HUDEP-2 (cell line): ENCODE results near the gene GGTA1.
"Not testable (repeated sequence)": the region's sequence is repeated elsewhere in the genome, so short reads cannot be mapped to it uniquely, and the experiment has no call there.

ENCODE experiments used
- DNase-seq, 76 experiments: peaks; one replicate each; lab custom pipeline; 2025; ENCODE audit not compliant: unreplicated experiment in 76 of 76; lab: John Stamatoyannopoulos, UW

Gene GGTA1

DNA sequence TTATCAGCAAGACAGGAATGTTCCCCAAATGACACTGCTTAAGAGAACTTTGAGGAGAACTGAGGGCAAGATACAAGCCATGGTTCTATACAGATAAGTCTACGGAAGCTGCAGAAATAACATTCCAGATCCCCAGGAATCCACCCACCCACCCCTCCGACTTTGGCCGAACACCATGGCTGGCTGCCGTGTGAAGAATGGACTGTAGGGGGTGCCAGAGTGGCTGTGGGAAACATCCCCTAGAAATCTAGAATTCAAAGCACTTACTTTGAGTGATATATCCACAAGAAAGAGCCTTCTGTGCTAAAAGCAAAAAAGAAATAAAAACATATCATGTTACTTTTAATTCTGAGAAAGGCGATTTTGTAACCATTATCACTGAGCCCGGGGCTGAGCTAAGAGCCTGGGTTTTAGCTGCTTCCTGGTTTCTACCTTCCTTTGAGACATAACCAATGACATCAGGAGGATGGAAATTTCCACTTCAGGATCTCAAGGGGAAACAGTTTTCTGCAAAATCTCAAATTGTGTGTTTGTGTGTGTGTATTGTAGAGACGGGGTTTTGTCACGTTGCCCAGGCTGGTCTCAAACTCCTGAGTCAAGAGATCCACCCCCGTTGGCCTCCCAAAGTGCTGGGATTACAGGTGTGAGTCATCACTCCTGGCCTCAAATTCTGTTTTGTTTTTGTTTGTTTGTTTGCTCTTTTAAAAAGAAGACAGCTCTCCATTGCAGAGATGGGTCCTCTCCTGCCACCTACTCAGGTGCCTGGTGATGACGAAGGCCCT lies 36.4 kb downstream of the GGTA1 start:
- peak in 15 of 76 experiments; percentile 2 to 23 (median 10) for DNase-seq

DNA sequence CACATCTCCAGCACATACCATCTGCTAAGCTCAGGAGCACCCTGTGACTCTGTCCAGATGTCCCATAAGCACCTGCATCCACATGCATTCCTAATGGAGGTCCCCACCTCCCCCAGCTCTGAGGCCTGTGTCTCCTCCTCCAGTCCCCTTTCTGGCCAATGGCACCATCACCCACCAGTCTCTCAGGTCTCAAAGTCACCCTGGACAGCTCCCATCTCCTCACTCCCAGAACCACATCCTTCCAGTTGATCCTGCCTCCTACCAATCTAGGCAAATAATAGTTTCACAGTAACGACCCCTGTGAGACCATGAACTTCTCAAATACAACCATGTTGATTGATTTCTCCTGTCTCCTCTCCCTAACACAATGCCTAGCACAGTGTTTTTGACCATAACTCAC lies 40.1 kb downstream of the GGTA1 start:
- no peak for DNase-seq

DNA sequence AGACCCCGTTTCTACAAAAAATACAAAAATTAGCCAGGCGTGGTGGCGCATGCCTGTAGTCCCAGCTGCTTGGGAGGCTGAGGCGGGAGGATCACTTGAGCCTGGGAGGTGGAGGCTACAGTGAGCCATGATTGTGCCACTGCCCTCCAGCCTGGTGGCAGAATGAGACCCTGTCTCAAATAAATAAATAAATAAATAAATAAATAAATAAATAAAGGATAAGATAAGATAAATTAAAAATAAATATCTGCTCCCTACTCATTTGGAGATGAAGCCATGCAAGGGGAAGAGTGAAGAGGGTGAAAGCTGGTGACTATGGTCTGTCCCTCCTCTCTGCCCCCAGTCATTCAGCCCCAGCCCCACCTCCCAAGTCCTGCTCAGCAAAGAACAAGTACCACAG lies 41.2 kb downstream of the GGTA1 start:
- DNase-seq = not testable (repeated sequence)

DNA sequence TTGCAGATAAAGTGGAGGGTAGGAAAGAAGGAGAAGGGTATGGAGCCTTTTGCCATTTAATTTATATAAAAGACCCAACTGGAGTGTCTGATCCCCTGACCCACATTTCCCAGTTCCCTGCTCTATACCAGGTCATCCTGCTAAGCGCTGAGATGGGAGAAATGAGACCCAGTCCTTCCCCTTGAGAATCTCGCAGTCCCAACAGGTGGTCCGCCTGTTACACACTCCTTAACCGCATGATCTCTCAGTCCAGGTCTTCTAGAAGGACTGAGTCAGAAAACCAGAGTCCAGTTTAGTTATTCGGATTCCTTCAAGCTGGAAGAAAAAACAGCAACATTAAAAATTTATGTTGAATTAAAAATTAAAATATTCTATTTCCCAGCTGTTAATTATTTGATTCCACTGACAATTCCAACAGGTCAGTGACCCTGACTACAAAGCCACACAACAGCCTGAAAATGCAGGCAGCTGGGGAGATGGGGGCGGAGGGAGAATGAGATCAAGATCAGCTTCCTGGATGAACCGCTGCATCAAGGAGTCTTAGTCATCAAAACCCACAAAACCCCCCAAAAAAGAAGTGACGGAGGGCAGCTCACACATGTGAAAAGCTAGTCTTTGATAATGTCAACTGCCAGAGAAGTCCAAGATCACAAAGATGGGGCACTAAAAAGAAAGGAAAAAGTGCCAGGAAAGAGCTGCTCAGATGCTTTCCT lies 44.0 kb downstream of the GGTA1 start:
- DNase-seq = peak in 10 of 76 experiments; percentile 2 to 41 (median 8)

DNA sequence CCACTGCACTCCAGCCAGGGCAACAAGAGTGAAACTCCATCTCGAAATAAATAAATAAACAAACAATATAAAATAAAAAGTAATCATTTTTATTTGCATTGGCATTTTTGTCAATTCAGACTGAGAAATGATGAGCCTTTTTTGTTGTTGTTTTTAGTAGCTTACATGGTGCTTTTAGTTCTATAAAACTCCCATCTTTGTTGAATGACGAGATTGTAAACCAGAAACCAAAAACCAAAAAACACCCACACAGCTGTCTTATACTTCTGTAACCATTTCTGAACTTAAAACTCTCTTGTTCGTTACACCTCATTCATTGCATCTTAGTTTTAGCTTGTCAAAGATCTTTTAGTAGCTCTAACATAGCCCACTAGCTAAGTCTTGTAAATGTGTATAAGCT lies 44.7 kb downstream of the GGTA1 start:
- DNase-seq = no peak

DNA sequence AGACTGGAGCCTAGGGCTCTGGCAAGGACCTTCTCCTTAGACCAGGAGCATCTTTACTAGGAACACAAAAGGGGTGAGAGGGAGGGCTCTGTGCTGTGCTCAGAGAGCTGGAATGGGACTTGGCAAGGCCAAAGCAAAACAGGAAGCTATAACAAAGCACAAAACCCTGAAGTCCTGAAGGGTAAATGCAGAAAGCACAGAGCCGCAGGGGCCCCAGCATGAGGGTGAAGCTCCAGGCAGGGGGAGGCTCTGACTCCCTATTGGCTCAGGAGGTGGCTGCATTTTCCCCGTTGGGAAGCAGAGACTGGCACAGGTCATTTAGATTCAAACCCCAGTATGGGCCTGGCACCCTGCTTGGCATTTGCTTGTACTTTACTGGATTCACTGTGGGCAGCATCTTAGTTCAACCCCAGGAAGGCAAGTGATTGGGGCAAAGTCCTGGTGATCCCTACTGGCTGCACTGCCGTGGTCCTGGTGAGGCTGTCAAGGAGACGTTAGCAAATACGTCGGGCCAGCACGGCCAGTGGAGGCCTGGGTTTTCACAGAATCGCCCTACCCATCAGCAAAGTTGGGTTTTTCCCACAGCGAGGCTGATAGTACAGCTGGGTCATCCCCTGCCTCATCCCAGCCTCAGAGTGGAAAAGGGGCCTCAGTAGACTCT lies 46.3 kb downstream of the GGTA1 start:
- no peak for DNase-seq

DNA sequence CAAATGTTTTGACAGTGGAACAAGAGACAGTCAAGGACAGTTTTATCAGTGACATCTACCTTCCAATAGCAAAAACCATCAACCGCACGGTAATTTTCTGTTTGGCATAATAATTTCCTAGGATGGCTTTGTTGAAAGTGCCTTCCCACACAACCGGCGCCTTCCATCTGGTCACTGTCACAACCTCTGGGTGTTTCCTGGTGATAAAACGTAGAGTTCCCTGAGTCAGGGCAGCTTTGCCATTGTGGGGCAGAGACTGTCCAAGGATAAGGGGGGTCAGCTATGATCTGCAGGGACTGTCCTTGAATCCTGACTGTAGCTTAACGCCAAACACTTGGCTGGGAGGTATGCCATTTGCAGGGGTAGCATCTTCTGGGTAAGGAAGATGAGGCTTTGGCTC lies 47.6 kb downstream of the GGTA1 start:
- DNase-seq = no peak

DNA sequence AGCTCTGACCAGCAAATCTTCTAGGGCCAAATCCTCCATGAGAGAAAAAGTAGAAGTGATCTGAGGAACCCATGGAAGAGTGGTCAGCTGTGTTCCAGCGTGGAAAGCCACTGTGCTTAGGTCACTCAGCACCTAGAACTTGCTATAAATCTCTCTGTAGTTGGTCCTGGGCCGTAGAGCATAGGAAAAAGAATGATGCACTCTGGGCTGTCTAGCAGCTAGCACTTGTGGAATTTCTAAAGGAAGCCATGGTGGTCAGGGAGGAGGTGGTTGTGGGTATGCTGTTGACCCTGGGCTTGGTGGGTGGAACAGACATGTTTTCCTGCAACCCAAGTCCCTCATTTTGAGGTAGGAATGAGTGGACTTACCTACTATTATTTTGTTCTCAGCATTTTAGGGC lies 48.1 kb downstream of the GGTA1 start:
- no peak for DNase-seq

DNA sequence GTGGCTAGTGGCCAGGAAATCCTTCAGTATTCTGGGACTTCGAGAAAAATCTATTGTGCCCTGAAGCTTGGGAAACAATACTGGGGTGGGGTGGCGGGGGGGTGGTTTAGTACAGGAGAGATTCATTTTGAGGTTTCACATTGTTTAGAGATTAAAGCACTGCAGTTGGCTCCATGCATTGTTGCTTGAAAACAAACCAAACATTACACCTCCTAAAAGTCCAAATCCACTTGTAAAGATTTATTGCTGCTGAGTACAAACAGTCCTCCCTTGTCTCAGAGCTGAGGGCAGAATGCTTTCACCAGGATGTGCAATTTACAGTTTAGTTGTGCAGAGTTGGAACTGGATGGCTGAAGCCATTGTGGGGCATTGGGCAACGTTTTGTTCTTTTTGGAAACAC lies 49.4 kb downstream of the GGTA1 start:
- DNase-seq = no peak

DNA sequence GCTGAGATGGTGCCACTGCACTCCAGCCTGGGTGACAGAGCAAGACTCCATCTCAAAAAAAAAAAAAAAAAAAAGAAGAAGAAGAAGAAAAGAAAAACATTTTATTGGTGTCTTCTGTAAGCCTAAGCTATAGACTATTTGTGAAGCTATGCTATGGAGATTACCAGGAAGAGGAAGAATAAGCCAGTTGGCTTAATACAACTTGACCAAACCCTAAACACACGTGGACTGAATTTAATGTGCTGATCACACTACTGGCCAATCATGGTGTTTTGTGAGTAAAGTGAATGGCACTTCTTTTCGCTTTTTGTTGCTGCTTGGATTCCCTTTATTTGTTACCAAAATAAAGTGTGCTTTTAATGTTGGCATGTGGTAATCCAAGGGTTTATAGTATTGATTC lies 49.9 kb downstream of the GGTA1 start:
- DNase-seq = no peak

DNA sequence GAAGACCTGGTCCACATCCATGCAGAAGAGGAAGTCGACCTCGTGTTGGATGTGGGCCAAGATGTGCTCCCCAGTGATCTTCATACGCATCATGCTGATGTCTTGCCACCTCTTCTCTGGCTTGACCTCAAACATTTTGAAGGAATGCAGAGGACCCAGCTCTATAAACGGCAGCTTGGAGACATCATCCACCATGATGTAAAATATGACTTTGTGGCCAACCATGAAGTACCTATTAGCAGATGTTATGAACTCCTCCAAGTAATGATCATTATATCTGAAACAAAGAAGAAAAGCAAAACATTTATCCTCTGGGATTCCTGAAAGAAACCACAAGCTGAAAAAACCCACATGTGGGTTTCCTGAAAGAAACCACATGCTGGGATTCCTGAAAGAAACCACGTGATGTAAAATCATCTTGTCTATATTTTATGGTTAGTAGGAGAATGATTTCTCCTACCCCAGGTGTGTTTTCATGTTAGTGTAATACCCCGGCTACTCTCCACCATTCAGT lies 52.3 kb downstream of the GGTA1 start:
- DNase-seq = no peak

DNA sequence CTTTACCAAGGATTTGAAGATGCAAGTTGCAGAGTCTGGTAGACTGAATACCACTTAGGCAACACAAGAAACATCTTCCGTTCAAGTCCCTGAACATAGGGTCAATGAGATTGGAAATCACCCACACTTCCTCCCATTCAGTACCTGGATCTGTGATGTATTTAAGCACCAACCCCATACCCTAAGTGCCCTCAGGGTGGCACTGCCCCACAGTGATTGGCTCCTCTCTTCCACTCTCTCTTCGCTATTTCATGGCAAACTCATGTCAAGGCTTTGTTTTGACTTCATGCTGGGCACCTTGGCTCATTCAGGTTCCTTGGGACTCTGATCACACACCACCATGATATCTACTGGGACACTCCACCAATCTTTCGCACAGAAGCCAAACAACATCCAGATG lies 53.7 kb downstream of the GGTA1 start:
- peak in 1 of 76 experiments; percentile 8 for DNase-seq

DNA sequence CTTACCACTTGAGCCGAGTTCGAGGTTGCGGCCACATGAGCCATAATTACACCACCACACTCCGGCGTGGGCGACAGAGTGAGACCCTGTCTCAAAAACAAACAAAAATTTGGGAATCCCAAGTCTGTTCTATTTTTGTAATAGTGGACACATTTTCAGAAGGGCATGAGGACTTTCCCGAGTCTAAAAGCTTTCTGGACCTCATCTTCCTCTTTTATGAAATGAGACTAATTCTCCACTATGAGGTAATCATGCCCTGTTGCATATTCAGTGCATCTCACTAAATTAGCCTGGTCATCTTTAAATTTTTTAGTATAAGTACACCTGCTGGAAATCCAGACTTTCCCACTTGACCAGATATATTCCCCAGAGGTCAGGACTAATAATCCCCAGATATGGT lies 55.7 kb downstream of the GGTA1 start:
- DNase-seq = no peak

DNA sequence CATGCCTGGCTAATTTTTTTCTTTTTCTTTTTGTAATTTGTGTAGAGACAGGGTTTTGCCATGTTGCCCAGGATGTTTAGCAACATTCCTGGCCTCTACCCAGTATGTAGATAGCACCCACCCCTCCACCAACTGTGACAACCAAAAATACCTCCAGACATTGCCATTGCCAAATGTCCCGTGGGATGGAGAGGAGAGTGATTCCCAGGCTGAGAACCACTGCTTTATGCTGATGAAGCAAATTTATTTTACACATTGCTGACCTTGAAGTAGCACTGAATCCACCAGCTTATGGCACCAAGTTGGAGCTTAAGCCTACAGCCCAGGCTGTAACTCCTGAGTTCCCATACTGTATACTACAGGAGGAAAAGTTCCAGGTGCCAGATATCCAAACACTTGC lies 58.5 kb downstream of the GGTA1 start:
- no peak for DNase-seq

DNA sequence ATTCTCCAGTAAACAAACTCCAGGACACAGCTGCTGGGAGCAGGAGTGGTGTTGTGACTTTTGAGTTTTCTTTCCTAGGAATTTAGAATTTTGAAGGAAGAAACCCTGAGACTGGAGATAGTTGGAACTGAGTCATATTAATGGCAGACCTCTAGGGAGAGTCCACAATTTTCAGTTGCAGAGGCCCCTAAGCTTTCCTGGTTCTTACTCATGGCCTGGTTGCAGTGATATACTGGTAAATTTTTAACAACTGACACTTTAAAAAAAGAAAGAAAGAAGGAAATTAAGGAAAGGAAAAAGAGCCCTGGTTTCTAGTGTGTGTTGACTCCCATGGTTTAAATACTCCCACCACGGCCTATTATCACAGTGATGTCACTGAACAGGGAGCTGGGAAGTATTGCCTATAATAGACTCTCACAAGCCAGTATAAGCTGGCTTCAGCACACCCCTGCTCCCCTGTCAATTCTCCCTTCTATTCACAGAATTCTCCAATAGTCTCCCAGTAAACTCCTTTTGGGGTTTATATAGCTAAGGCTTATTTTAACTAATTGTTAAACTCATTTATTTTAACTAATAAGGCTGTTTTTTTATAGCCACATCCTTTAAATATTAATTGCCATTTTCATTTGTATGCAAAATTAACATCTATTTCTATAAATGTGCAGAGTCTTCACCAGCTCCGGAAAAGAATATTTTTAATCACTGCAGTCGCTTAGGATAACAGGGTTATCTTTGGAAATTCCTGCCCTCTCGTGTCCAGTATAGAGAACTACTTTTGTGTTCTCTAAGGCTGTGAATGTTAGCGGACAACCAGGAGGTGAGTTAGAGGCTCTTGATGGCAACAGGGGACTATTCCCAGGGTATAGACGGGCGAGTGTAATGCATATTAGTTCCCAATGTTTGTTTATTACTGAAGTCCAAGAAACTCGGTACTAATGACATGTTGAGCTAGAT lies 59.7 kb downstream of the GGTA1 start:
- DNase-seq = no peak

DNA sequence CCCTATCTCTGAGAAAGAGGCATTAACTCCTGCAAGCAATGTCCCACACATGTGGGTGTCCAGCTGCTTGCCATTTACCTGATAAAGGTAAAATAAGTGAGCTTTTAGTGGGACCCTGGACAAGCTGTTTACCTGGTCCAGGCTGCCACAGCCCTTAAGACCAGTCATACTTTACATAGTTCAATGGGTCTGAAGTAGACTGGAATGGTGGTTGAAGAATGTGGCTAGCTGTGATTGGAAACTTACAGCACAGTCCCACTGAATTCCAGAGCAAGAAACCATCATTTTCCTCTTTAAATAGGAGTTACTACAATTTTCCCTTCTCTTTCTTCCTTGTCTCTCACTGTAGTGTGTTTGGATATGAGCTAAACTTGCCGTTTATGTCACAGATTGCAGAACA lies 60.6 kb downstream of the GGTA1 start:
- no peak for DNase-seq

DNA sequence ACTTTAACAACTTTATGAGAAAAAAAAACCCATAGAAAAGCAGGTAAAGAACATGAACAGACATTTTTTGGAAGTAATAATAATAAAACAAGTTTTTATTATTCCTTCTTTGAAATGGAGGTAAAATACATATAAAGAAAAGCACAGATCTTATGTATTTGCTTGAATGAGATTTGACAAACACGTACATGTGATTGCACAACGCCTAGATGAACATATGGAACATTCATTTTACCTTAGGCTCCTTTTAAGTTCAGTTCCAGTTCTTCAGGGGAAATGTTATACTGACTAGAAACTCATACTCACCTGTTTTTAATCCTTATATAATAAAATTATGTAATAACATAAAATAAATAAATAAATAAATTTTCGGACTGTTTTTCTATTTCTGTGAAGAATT lies 61.8 kb downstream of the GGTA1 start:
- DNase-seq = no peak

DNA sequence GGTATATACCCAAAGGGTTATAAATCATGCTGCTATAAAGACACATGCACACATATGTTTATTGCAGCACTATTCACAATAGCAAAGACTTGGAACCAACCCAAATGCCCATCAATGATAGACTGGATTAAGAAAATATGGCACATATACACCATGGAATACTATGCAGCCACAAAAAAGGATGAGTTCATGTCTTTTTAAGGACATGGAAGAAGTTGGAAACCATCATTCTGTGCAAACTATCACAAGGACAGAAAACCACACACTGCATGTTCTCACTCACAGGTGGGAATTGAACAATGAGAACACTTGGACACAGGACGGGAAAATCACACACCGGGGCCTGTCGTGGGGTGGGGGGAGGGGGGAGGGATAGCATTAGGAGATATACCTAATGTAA lies 62.6 kb downstream of the GGTA1 start:
- DNase-seq = not testable (repeated sequence)

DNA sequence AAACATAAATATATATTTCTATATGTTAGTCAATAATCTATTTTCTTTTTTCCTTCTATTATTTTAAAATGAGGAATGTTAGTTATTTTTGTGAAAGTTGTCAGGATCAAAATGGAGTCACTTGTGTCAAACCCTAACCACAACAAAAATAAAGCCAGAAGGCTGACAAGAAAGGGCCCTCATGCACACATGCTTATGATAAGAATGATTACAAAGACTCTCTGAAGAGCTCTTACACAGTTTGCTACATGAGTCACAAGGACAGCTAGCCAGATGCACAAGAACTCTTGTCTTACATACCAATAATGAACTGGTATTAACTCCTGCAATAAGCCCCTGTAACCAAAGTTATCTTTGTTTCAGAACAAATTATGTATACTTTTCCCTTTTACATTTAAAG lies 64.7 kb downstream of the GGTA1 start:
- DNase-seq = peak in 1 of 76 experiments; percentile 9

DNA sequence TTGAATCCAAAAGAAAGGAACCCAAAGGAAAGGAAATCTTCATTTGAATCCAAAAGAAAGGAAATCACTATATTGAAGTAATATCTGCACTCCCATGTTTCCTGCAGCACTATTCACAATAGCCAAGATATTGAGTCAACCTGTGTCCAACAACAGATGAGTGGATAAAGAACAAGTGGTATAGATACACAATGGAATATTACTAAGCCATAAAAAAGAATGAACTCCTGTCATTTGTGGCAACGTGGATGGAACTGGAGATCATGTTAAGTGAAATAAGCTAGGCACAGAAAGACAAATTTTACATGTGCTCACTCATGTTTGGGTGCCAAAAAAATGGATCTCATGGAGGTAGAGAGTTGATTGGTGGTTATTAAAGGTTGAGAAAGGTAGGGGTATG lies 71.7 kb downstream of the GGTA1 start:
- no peak for DNase-seq
